Left lung (tissue), 10 donors: Measurements from ENCODE around the gene ASIC2. TPM values are rescaled to one million over a fixed set of nuclear protein-coding genes. Genes with fewer than 3 reads are reported as not detected.

Source experiments
- ATAC-seq: fragments of 200-7000 bp; cut with Tn5 transposase; one replicate; pipeline ENCODE4 v1.9.1; 2020; ENCODE audit warnings: moderate library complexity
- DNase-seq, 4 donors: peaks; one replicate each; pipeline ENCODE4 v3.0.0-alpha.2; 2013 to 2020
- H3K27ac ChIP-seq, 2 donors: fragments of 200-600 bp; sonication (generic) in 1 of 2; one replicate each; pipeline versions ENCODE4 v1.5.0 to v1.8.0; 2020 to 2021
- H3K27me3 ChIP-seq, 2 donors: fragments of 200-600 bp; sonication (generic) in 1 of 2; one replicate each; pipeline versions ENCODE4 v1.5.0 to v1.8.0; 2020 to 2021
- H3K36me3 ChIP-seq, 2 donors: fragments of 200-600 bp; sonication (generic) in 1 of 2; one replicate each; pipeline versions ENCODE4 v1.5.0 to v1.8.0; 2020 to 2021
- H3K4me1 ChIP-seq, 2 donors: fragments of 200-600 bp; one replicate each; pipeline ENCODE4 v1.8.0; 2021
- H3K4me3 ChIP-seq, 2 donors: fragments of 200-600 bp; sonication (generic) in 1 of 2; one replicate each; pipeline versions ENCODE4 v1.5.0 to v1.8.0; 2020 to 2021; ENCODE audit warnings: mild to moderate bottlenecking in 1 of 2
- H3K9me3 ChIP-seq, 2 donors: fragments of 200-600 bp; sonication (generic) in 1 of 2; one replicate each; pipeline versions ENCODE4 v1.5.0 to v1.8.0; 2020 to 2021
- intact Hi-C, 2 donors: fragments of 100-400 bp; cut with DNase I; formaldehyde crosslinking; loops; one replicate each; pipeline versions ENCODE4 v1.11.2 to v1.14.2; 2022
- polyA plus RNA-seq, 6 donors: library from polyadenylated mRNA; unstranded; fragments of 120-200 nt; gene quantifications; one replicate each; pipeline ENCODE4 v1.2.1, GENCODE V29; 2013; ENCODE audit not compliant: insufficient read length in 6 of 6
- total RNA-seq, 2 donors: library from RNA; stranded (reverse); fragmentation: NEBNext Ultra II Directional; extraction: Animal tissue kit (Norgen Biotek cat#: 25700); gene quantifications; one replicate each; pipeline ENCODE4 v1.2.1, GENCODE V29; 2021
- TF ChIP-seq, protein P1 (sequence below), 2 donors: fragments of 200-600 bp; sonication (generic) in 1 of 2; IDR thresholded peaks; one replicate each; pipeline versions ENCODE4 v1.5.0 to v1.8.0; 2021; ENCODE audit warnings: antibody characterized with exemption in 2 of 2
- donor health status: DM: no; HTN: yes; CAD: no.
- donor health status: DM: no; HTN: no; CAD: no.

Gene ASIC2
- total and polyA plus RNA-seq, 8 donors, result 0.08 to 0.59 (median 0.46) TPM

DNA sequence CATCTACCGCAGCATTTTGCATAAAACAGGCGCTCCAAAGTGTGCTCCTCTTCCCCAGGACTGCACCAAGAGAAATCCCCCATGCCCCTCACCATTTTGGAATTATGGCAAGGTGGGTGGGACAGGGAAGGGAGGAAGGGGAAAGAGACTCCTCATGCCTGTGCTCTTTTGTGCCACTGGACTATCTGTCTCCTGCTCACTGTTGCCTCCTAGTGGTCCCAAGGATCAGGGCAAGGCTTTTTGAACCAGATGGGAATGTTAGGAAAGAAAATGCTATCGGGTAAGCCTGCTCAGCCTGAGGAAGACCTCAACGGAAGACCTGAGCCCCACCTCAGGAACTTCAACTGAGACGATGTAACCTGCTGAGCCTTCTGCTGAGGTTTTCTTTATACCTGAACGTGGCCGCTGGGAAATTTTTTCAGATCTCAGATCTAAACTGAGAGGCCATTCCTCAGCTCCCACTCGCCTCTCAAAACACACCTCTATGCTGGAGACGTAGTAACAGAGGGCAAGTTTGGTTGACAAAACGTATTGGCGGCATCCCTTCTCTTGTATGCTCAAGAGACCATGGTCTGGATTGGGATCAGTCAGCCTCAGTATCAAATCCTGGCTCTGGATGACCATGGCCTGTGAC, 243.2 kb downstream of the ASIC2 start:
- no peaks in the 10 kb centered on the region for H3K9me3 ChIP-seq
- H3K36me3 ChIP-seq, result no peaks in the 10 kb centered on the region
- intact Hi-C loops, result no loop called here
- no peaks in the 10 kb centered on the region for H3K4me1 ChIP-seq
- ATAC-seq (peak; percentile 80), DNase-seq (peak in 1 of 4 donors; percentile 36)
- no peak overlapping the region for H3K27ac ChIP-seq
- no peak overlapping the region for H3K4me3 ChIP-seq
- H3K27me3 ChIP-seq, result peaks cover 0 to under 1% of the 10 kb centered on the region in 2 donors
- TF ChIP-seq, protein P1, sequence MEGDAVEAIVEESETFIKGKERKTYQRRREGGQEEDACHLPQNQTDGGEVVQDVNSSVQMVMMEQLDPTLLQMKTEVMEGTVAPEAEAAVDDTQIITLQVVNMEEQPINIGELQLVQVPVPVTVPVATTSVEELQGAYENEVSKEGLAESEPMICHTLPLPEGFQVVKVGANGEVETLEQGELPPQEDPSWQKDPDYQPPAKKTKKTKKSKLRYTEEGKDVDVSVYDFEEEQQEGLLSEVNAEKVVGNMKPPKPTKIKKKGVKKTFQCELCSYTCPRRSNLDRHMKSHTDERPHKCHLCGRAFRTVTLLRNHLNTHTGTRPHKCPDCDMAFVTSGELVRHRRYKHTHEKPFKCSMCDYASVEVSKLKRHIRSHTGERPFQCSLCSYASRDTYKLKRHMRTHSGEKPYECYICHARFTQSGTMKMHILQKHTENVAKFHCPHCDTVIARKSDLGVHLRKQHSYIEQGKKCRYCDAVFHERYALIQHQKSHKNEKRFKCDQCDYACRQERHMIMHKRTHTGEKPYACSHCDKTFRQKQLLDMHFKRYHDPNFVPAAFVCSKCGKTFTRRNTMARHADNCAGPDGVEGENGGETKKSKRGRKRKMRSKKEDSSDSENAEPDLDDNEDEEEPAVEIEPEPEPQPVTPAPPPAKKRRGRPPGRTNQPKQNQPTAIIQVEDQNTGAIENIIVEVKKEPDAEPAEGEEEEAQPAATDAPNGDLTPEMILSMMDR (IDR thresholded peaks at IDR 0.05), result peak; percentile 70 to 82

DNA sequence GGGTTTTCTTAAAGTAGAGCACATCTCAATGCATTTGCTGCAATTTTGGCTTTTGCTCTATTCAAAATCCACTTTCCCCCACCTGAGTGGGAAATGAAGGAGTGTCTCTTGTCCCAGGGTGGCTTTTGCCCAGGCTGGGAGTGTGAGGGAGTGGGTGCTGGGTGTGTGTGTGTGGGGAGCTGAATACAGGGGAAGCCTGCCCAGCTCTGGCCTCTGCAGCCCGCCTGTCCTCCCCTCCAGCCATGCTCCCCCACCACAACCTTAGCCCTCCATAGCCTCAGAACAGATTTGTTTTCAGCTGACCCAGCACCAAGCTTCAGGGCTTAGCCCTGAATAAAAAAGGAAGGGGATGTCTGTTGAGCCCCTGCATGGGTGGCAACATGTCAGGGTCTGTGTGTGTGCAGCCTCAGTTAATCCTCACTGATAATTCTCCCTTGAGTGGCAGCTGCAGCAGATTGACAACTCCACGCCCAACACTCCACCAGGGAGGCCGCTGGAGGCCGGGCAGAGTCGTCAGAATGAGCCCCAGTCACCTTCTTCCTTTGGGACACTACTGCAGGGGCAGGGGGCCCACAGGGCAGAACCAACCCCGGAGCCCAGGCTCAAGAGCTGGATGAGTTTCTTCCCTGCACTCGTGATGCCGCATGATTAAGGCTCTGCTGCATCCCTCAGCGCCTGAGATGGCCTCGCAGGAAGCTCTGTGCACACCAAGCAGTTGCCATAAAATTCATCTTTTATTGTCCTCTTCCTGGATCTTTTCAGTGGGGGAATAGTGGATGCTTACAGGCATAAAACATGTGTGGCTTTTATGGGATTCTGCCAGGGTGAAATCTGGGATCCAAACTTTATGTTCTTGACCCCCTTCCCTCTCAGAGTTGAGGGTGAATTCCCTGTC, 246.5 kb downstream of the ASIC2 start:
- TF ChIP-seq, protein P1 (IDR thresholded peaks at IDR 0.05), result no peak
- Histone ChIP-seq H3K27me3 (no peaks in the 10 kb centered on the region), H3K9me3 (no peaks in the 10 kb centered on the region), H3K36me3 (no peaks in the 10 kb centered on the region), H3K4me1 (no peaks in the 10 kb centered on the region), H3K4me3 (no peak overlapping the region), H3K27ac (no peak overlapping the region)
- intact Hi-C loops, result no loop called here
- ATAC-seq (no peak), DNase-seq (no peak)

GRCh38 chr17:33045216-33045615, 247.9 kb downstream of the ASIC2 start:
- TF ChIP-seq, protein P1 (IDR thresholded peaks at IDR 0.05), result no peak
- peaks cover 0 to 5% of the 10 kb centered on the region in 2 donors for H3K27me3 ChIP-seq
- H3K9me3 ChIP-seq, result no peaks in the 10 kb centered on the region
- intact Hi-C loops, result no loop called here
- H3K36me3 ChIP-seq, result no peaks in the 10 kb centered on the region
- no peak for DNase-seq
- H3K4me3 ChIP-seq, result no peak overlapping the region
- no peaks in the 10 kb centered on the region for H3K4me1 ChIP-seq
- no peak overlapping the region for H3K27ac ChIP-seq
- no peak for ATAC-seq

GRCh38 chr17:33044771-33045170, 248.3 kb downstream of the ASIC2 start:
- peaks cover 0 to 10% of the 10 kb centered on the region in 2 donors for H3K27me3 ChIP-seq
- no peaks in the 10 kb centered on the region for H3K36me3 ChIP-seq
- no peak overlapping the region for H3K27ac ChIP-seq
- intact Hi-C loops, result no loop called here
- ATAC-seq (no peak), DNase-seq (no peak)
- H3K4me3 ChIP-seq, result no peak overlapping the region
- TF ChIP-seq, protein P1 (IDR thresholded peaks at IDR 0.05), result no peak
- H3K9me3 ChIP-seq, result no peaks in the 10 kb centered on the region
- H3K4me1 ChIP-seq, result no peaks in the 10 kb centered on the region

- DNase-seq, result peak in 1 of 4 donors; percentile 26
- Histone ChIP-seq H3K27ac (no peak overlapping the region), H3K27me3 (peaks cover 0 to 29% of the 10 kb centered on the region in 2 donors), H3K4me3 (no peak overlapping the region), H3K4me1 (peaks cover 0 to 4% of the 10 kb centered on the region in 2 donors), H3K36me3 (no peaks in the 10 kb centered on the region), H3K9me3 (no peaks in the 10 kb centered on the region)
- TF ChIP-seq, protein P1 (IDR thresholded peaks at IDR 0.05), result no peak
- ATAC-seq, result no peak
- intact Hi-C loops, result no loop called here
These were observed 252.6 kb downstream of the ASIC2 start for GRCh38 chr17:33040461-33040860.
